PFSK-1 (cell line): ENCODE measurements around the gene RBM47.

Experiments
- FOXP2 ChIP-seq: optimal IDR thresholded peaks from 2 replicates; pipeline ENCODE3; 2011; ENCODE audit warnings: borderline replicate concordance, control low read depth, inconsistent platforms; ENCODE audit not compliant: insufficient read depth; ENCODE audit errors: extremely low read length, extremely low read depth
- POLR2AphosphoS5 ChIP-seq: IDR thresholded peaks from 2 replicates; pipeline ENCODE4 v1.6.1; 2012; ENCODE audit warnings: low read depth, mild to moderate bottlenecking, control low read depth, low read length, moderate library complexity
- REST ChIP-seq, 2 experiments: IDR thresholded peaks; 2 replicates each; pipeline versions ENCODE4 v1.6.1 to v1.8.0; 2011 to 2012; ENCODE audit warnings: low read depth in 2 of 2, low read length in 2 of 2, control low read depth in 1 of 2, inconsistent platforms in 1 of 2, mild to moderate bottlenecking in 1 of 2, moderate library complexity in 1 of 2; ENCODE audit not compliant: insufficient read depth in 1 of 2
- SIN3A ChIP-seq: IDR thresholded peaks from 2 replicates; pipeline ENCODE4 v1.6.1; 2012; ENCODE audit warnings: mild to moderate bottlenecking, low read length, moderate library complexity, borderline replicate concordance; ENCODE audit not compliant: insufficient read depth
- TAF1 ChIP-seq: IDR thresholded peaks from 2 replicates; pipeline ENCODE4 v1.6.1; 2012; ENCODE audit warnings: low read length, control low read depth, borderline replicate concordance; ENCODE audit not compliant: insufficient read depth

The RBM47 gene

GRCh38 chr4:40546969-40547788 is 82.5 kb downstream of the RBM47 start:
- no peak for TF ChIP-seq REST (IDR thresholded peaks at IDR 0.05; ENCODE audit: insufficient read depth in 1 of 2, low read depth in 2 of 2, low read length in 2 of 2)
- TF ChIP-seq POLR2AphosphoS5, result no peak
- no peak for TF ChIP-seq TAF1
- TF ChIP-seq SIN3A, result no peak
- TF ChIP-seq FOXP2, result no peak

- TF ChIP-seq TAF1, result no peak
- no peak for TF ChIP-seq REST (IDR thresholded peaks at IDR 0.05; ENCODE audit: insufficient read depth in 1 of 2, low read depth in 2 of 2, low read length in 2 of 2)
- TF ChIP-seq FOXP2, result no peak
- no peak for TF ChIP-seq POLR2AphosphoS5
- TF ChIP-seq SIN3A, result no peak
Measured at GRCh38 chr4:40546506-40546905, 83.2 kb downstream of the RBM47 start.

GRCh38 chr4:40544221-40544620 is 85.4 kb downstream of the RBM47 start:
- TF ChIP-seq FOXP2 (no peak), POLR2AphosphoS5 (no peak), SIN3A (no peak), TAF1 (no peak), REST (IDR thresholded peaks at IDR 0.05; ENCODE audit: insufficient read depth in 1 of 2, low read depth in 2 of 2, low read length in 2 of 2) (no peak)

GRCh38 chr4:40540800-40541199 is 88.9 kb downstream of the RBM47 start:
- TF ChIP-seq TAF1, result no peak
- TF ChIP-seq FOXP2, result no peak
- no peak for TF ChIP-seq POLR2AphosphoS5
- no peak for TF ChIP-seq REST (IDR thresholded peaks at IDR 0.05; ENCODE audit: insufficient read depth in 1 of 2, low read depth in 2 of 2, low read length in 2 of 2)
- TF ChIP-seq SIN3A, result no peak
